ENCODE results near the gene USP53.
"Not testable (repeated sequence)": the region's sequence is repeated elsewhere in the genome, so short reads cannot be mapped to it uniquely, and the experiment has no call there.

Gene USP53

DNA sequence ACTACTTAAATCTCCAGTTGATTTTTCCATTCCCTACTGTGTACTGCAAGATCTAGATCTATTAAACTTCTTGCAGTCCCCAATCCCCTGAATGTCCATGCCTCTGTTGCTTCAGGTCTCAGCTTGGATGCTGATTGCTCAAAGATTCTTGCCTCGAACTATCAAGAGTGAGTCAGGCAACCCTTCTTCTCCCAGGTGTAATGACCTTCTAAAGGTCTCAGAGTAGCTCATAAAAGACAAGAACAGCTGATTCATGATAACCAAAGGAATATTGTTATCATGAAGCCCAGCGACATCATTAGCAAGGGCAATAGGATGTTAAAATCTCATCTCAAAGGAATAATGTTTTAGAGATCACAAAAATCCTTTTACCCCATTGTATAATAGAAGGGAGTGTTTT lies 116.2 kb downstream of the USP53 start:
- no peak for DNase-seq

GRCh38 chr4:119329835-119330620 lies 117.5 kb downstream of the USP53 start:
- DNase-seq = no peak

DNA sequence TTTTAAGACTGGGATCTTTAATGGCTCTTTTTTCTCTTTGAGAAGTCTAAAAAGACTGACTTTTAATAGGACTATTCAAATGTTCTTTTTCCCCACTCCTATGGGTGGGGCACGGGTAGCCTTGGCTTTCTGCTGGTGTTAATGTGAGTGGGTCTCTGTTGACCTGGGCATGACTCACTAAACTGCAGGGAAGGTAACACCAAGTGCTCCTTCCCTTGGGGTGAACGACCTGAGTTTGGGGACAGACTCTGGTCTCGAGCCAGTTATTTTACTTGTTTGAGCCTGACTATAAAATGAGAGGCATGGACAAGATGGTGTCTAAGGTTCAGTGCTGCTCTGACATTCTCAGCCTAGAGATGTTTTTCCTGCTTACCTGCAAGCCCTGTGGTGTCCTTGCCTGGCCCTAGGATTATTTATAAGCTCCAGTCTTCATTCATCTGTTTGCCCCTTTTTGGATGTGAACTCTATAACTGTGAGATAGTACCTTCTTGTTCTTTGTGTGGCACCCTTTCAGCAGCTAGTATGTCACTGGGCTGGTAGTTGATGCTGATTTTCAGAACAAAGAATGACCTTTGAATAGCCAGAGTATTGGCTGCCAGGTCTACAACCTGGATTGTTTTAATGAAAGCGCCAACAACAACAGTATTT lies 123.9 kb downstream of the USP53 start:
- not testable (repeated sequence) for DNase-seq

DNA sequence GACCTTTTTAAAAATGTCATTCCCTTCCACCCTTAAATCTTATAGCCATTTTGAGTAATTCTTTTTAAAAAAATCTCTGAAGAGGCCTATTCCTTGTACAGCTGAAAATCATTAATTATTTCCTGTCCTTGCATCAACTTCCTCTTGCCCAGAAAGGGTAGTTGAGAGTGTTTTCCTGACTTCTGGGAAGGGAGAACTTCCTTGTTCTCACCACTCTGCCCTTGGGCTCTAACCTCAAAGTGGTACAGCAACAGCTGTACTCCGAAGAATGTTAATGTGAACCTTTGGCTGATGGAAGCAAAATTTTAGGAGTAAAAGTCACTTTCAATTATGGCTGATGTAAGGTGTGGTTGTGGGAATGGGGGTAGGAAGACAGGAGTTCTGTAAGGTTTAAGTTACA lies 124.5 kb downstream of the USP53 start:
- DNase-seq = no peak

DNA sequence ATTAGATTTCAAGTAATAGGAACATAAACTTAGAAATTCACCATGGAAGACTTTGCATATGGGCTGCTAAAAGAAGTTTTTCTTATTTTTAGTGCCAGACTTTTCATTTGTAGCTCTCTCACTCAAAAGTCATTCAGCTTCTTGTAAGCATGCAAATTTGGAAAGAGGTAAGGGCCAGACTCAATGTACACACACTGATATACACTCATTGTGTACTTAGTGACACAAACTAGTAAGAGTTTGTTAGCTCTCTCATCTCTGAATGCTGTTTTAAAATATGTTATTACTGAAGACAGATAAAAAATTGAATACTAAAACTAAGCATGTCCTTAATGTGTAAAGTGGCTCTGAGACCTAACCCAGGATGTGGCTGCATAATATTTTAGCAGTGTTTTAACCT lies 127.4 kb downstream of the USP53 start:
- not testable (repeated sequence) for DNase-seq

DNA sequence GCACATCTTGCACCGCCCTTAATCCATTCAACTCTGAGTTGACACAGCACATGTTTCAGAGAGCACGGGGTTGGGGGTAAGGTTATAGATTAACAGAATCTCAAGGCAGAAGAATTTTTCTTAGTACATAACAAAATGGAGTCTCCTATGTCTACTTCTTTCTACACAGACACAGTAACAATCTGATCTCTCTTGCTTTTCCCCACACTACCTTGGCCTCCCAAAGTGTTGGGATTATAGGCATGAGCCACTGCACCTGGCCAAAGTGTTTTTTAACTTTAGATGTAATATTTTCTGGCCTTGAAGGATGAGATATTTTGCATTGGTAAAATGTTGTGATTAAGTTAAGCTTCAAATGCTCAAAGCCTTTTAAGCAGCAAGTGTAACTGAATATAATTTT lies 130.8 kb downstream of the USP53 start:
- not testable (repeated sequence) for DNase-seq

Data from CD4-positive, alpha-beta T cell treated with Interleukin-10 for 1 hour (primary cell).